A673 (cell line): ENCODE data around the gene MTNR1A.

ENCODE experiments used
- CTCF ChIP-seq: fragments of 300-800, 200-600 bp; sonication (generic); conservative IDR thresholded peaks from 2 replicates; pipeline ENCODE4 v1.5.1; 2017; ENCODE audit warnings: low read depth, mild to moderate bottlenecking, antibody characterized with exemption, low read length, moderate library complexity, mixed read lengths
- EZH2 ChIP-seq: fragments of 200-600 bp; sonication (generic); IDR thresholded peaks from 2 replicates; pipeline ENCODE4 v1.6.1; 2017; ENCODE audit warnings: borderline replicate concordance, low read depth, mild to moderate bottlenecking, mixed read lengths, antibody characterized with exemption, low read length; ENCODE audit not compliant: poor library complexity, severe bottlenecking

DNA sequence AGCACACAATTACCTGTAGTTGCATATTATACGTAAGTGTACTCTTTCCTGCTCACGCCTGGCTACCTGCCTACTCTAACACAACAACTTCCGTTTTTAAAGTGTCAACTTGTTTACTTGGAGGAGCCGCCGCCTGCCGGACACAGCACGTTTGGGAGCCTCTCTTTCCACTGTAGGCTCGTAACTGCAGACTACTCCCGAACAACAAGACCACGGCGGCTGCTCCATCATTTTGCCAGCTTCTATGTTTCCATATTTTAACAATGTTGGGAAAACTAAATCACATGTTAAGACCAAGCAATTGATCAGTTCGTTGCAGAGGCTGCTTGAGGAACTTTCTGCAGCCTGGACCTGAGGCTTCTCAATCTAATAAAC, 841 bp downstream of the MTNR1A start:
- peak; percentile 52 for TF ChIP-seq CTCF
- TF ChIP-seq EZH2, result no peak
